HG02981 (cell line): Measurements from ENCODE around the gene TMC8.
"Not testable (repeated sequence)": the region's sequence is repeated elsewhere in the genome, so short reads cannot be mapped to it uniquely, and the experiment has no call there.

Experiments used
- ATAC-seq: cut with Tn5 transposase; IDR thresholded peaks from one replicate; pipeline ENCODE4 v1.9.1; 2021; ENCODE audit warnings: mild to moderate bottlenecking, moderate library complexity; ENCODE audit not compliant: unreplicated experiment

The TMC8 gene

GRCh38 chr17:78135858-78136500 is 5.4 kb downstream of the TMC8 start:
- no peak for ATAC-seq

GRCh38 chr17:78137392-78138203 is 7.0 kb downstream of the TMC8 start:
- ATAC-seq: no peak

GRCh38 chr17:78138204-78139060 is 7.9 kb downstream of the TMC8 start:
- ATAC-seq: no peak

GRCh38 chr17:78139861-78140168 is 9.2 kb downstream of the TMC8 start:
- not testable (repeated sequence) for ATAC-seq

- peak; percentile 76 for ATAC-seq
Observed at GRCh38 chr17:78140169-78141051, 9.8 kb downstream of the TMC8 start.

DNA sequence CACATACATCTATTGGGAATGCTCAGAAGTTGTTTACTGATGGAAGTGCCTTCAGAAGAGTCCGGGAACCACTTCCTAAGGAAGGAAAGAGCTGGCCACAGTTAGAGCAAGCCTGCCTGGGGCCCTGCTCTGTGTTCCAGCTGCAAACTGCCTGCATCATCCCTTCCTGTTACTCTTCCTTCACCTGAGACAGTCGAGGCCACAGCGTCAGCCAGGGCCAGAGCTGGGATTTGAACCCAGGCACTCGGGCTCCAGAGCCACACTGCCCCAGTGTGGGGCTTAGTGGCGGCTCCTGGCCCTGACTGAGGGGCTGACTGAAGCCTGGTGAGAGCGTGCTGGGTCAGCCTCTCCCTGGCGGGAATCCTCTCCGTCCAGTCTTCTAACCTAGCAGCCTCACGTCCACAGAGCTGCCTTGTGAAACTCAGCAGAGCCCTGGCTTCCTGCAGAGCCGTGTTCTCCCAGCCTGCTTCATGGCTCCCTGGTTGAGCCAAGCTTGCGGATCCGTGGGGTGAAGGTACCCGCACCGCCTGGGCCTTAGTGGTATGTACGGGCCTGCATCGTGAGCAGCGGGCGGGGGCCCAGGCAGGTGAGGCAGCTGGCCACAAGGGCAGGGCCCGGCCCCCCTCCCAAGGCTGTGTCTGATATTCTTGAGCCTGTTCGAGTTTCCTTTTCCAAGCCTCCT is 11.0 kb downstream of the TMC8 start:
- ATAC-seq: no peak

GRCh38 chr17:78142119-78142861 is 11.7 kb downstream of the TMC8 start:
- no peak for ATAC-seq

GRCh38 chr17:78143214-78144146 is 12.9 kb downstream of the TMC8 start:
- no peak for ATAC-seq

GRCh38 chr17:78144147-78144719 is 13.7 kb downstream of the TMC8 start:
- no peak for ATAC-seq

GRCh38 chr17:78144736-78145641 is 14.4 kb downstream of the TMC8 start:
- no peak for ATAC-seq

DNA sequence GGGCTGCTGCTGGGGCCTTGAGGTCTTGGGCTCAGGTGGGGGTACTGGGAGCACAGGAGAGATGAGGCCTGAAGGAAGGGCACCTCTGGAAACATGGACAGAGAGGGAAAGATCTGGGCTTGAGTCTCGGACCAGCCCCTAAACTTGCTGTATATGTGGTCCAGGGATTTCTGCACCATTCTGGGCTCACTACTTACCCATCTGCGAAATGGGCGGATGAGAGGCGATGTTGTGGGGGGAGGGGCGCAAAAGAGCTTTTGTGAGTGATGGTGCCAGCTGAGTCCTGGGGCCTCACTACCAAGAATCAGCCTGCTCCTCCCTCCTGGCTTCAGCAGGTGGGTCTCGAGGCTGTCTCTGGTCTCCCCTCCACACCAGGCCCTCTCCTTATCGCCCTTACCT is 15.9 kb downstream of the TMC8 start:
- no peak for ATAC-seq

DNA sequence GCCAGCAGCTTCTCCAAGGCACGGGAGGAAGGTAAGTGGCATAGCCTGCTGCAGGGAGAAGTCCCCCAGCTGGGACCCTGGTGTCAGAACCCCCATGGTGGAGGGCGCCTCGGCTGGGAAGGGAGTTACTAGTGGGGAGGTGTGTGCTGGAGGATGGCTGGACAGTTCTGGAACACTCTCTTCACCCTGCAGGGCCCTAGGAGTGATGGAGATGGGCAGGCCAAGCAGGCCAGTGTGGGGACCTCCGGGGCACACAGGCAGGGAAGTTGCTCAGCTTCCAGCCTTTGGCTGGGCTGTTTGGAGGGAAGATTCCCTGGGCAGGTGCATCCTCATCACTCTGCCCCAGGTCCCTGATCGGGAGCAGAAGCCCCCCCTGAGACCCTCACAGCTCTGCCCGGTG is 16.3 kb downstream of the TMC8 start:
- no peak for ATAC-seq

DNA sequence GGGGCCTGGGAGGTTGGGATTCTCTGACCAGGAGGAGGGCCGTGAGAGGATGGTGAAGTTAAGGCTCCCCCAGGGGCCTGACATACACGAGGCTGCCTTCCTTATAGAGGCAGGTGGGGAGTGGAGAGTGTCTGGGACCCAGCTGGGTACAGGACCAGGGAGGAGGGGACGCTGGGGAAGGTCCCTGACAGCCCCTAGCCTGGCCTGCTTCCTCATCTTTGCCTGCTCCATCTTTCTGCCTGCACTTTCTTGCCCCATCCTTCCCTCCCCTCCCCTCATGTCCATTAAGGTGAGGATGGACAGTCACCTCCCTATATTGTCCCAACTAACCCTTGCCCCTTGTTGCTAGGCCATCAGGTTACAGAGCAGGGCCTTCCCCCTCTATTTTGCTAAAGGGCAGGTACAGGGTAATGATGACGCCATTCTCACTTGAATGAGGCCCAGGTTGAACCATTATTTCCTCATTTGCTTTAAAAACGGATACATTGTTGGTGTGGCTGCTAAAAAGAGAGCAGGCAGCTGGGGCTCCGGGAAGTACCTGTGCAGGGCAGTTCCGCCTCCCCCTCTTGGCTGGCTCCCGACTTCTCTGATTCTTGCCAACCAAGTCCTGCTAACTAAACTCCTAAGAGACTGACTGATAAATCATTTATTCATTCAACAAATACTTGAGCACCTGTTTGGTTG is 16.9 kb downstream of the TMC8 start:
- ATAC-seq: peak; percentile 36

GRCh38 chr17:78148286-78149016 is 17.9 kb downstream of the TMC8 start:
- no peak for ATAC-seq

DNA sequence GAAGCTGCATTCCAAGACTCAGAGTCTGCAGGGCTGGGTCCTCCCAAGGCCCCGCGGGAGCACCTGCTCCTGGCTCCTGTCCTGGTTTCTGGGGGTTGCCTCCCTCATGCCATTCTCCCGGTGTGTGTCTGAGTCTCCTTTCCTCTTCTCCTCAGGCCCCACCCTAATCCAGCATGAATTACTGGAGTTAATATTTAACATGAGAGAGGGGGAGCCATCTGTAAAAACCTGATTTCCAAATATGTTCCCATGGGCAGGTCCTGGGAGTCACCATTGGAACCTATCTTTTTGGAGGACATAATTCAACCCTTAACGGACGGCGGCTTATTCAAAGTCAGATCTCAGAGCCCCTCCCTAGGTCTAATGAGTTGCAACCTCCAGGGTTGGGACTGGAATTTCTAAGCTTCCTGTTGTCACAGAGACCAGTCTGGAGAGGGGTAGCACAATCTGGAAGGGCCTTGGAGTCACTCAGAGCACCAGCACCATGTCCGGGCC is 21.0 kb downstream of the TMC8 start:
- no peak for ATAC-seq
